ENCODE measurements around the gene ZC3H12A.

The ZC3H12A gene

GRCh38 chr1:37478890-37479254 is 4.5 kb downstream of the ZC3H12A start:
- DNase-seq (ENCODE audit: low spot score), result peak; percentile 59

DNA sequence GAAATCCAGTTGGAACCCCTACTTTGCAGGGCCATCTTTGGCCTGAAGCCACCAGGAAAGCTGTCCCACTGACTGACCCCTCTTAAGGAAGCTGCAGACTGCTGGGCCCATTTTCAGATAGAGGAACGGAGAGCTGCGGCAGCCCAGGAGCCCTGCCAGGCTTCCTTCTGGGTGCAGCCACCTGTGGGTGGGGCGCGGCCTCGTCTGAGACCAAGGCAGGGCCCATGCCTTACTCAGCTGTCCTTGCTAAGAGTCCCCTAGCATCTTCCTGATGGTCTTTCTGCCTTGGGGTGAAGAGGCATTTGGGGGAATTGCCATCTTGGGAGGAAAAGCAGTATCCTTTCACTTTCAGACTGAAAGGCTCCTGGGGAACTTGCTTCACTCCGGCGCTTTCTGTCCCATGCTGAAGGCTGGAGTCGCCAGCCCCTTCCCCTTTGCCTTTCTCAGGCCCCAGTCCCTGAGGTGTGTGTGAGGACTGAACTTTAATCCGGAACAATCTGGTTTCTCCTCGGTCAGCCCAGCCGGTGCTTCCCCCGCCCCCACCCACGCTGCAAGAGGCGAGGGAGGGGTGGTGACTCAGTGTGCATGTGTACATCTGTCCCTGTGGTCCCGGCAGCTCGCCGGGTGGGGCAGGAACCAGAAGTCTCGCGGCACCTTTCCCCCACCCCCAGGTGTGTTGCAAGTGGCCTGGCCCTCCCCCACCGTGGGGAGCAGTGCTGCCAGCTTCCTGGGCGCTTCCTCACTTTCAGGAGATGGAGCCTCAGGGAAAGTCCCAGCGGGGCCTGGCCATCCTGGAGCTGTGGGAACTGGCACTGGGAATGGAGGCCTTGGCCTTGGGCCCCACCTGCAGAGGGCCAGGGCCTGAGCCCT is 5.1 kb downstream of the ZC3H12A start:
- peak; percentile 93 for DNase-seq (ENCODE audit: low spot score)

DNA sequence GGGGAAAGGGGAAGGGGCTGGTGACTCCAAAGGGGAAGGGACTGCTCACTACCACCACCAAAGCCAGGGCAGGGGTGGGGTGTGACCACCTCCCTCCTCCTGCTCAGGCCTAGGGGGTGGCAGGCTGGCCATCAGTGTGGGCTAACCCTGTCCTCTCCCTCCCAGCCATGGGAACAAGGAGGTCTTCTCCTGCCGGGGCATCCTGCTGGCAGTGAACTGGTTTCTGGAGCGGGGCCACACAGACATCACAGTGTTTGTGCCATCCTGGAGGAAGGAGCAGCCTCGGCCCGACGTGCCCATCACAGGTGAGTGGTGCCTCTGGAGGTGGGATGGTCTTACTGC is 5.7 kb downstream of the ZC3H12A start:
- no peak for DNase-seq (ENCODE audit: low spot score)

DNA sequence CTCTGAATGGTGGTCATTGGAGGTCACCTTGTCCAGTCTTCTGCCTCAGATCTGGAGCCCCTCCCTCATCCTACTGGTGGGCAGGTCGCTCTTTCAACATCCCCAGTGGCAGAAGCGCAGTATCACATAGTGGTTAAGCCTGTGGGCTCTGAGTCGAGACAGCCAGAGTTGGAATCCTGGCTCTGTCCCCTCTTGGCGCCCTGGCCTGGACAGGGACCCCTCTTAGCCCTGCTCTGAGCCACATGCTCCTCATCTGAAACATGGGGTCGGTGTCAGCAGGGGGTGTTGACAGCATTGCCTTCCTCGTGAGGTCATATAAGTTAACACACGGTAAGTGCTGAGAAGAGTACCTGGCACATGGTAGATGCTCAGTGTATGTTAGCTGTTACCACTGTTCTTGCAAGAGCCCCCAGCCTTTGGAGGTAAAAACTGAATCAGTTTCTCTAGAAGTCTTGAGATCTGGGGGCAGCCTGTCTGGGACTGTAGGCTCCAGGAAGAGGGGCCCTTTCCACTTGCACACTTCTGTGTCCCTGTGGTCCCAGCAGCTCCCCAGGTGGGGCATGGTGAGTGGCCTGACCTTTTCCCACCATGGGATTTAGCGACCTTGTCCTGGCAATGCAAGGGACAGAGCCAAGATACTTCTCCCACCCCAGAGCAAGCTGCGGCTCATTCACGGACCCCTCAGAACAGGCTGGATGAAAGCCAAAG is 6.4 kb downstream of the ZC3H12A start:
- no peak for DNase-seq (ENCODE audit: low spot score)

DNA sequence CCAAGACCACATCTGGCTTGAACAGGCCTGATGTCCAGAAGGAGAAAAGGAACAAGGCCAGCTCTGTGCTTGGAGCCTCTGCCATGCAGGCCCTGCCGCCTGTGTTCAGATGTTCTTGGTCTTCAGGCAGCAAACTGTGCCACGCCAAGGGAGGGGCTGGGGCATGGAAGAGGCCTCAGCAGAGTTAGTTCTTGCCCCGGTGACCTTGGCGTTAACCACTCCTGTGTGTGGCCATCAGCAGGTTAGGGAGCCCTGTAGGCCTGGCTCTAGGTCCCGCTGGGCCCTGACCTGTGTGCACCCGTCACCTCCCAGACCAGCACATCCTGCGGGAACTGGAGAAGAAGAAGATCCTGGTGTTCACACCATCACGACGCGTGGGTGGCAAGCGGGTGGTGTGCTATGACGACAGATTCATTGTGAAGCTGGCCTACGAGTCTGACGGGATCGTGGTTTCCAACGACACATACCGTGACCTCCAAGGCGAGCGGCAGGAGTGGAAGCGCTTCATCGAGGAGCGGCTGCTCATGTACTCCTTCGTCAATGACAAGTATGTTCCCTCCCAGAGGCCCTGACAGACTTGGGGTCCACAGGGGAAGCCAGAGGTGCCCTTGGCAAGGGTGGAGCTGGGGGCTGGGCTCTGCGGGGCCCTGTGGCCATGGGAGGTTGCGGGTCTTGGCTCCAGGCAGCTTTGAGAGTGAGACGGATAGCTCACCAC is 7.1 kb downstream of the ZC3H12A start:
- no peak for DNase-seq (ENCODE audit: low spot score)

GRCh38 chr1:37482004-37482785 is 7.8 kb downstream of the ZC3H12A start:
- no peak for DNase-seq (ENCODE audit: low spot score)

DNA sequence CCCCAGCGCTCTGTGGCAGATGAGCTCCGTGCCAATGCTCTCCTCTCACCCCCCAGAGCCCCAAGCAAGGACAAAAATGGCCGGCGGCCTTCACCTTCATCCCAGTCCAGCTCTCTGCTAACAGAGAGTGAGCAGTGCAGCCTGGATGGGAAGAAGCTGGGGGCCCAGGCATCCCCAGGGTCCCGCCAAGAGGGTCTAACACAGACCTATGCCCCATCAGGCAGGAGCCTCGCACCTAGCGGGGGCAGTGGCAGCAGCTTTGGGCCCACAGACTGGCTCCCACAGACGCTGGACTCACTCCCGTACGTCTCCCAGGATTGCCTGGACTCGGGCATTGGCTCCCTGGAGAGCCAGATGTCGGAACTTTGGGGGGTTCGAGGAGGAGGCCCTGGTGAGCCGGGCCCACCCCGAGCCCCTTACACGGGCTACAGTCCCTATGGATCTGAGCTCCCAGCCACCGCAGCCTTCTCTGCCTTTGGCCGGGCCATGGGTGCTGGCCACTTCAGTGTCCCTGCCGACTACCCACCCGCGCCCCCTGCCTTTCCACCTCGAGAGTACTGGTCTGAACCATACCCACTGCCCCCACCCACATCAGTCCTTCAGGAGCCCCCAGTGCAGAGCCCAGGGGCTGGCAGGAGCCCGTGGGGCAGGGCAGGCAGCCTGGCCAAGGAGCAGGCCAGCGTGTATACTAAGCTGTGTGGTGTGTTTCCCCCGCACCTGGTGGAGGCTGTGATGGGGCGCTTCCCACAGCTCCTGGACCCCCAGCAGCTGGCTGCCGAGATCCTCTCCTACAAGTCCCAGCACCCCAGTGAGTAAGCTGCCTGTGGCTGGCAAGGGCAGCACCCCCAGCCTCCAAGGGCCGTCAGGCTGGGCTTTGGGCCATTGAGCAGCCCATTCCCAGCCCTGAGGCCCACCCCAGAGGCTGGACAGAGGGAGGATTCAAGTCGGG is 8.7 kb downstream of the ZC3H12A start:
- DNase-seq (ENCODE audit: low spot score), result no peak

- no peak for DNase-seq (ENCODE audit: low spot score)
These were observed 9.4 kb downstream of the ZC3H12A start for GRCh38 chr1:37483785-37484184.

DNA sequence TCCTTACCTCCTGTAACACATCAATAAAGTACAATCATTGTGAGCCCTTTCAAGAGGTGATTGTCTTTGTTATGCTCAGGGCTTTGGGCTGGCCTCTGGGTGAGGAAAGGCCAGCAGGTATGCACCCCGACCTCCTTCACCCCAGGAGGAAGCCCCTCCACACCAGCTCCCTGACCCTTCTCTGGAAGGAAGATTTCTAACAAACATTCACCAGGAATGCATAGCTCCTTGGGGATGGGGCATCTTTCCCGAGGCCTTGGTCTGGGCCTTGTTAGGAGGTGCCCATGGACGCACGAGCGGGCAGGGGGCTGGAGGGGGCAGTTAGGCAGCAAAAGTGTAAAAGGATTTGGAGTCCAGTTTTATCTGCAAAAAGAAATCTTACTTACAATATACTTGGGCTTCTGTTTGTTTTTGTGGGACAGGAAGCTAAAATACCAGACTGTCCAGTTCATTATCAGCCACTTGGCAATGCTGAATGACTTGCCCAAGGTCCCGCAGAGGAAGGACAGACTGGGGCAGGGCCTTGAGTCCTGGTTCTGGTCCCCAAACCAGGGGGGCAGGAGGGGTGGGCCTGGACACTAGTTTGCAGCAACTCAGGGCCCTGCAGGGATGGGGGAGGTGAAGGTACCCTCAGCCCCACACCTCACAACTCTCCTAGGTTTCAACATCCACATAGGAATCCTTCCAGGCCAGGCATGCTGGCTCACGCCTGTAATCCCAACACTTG is 10.1 kb downstream of the ZC3H12A start:
- no peak for DNase-seq (ENCODE audit: low spot score)

GRCh38 chr1:37485902-37486679 is 11.7 kb downstream of the ZC3H12A start:
- no peak for DNase-seq (ENCODE audit: low spot score)

DNA sequence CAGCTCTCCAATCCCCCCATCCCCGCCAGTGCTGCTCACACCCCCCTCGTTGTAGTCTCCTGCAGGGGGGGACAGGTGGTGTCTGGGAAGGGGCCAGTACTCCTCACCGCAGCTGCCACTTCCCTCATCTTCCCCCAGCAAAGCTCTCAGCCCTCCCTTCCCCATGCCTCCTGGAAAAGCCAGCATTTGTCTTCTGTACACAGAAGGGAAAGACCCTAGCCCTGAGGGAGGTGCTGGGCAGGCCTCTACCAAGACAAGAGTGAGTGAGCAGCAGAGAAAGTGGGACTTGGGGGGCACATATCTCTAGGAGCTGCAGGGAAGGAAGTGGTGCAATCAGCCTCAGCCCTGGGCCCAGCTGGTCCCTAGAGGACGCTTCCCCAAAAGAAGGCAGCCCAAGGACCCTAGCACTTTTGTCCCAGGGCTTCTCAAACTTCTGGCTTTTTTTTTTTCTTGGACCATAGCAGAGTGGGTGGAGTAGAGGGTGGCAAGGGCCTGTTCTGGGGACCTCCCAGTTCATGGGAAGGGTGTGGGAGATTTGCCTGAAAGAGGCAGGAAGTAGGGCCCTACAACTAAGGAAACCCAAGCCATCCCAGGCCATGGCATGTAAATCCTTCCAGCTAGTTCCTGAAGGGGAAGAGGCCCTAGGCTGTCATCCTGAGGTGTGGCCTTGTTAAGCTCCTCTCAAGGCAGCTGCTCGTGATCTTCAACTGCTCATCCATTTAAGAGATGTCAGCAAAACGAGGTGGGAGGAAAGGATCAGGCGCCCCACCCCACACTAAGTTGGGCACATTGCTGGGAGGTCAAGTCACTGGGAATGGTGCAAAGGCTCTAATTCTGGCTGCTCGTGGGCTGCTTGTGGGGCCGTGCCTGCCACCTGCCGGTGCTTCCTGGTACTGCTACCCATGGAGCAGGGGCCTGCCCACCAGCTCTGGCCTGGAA is 12.6 kb downstream of the ZC3H12A start:
- DNase-seq (ENCODE audit: low spot score), result peak; percentile 68

- no peak for DNase-seq (ENCODE audit: low spot score)
These were observed 13.2 kb downstream of the ZC3H12A start for GRCh38 chr1:37487619-37487984.

DNA sequence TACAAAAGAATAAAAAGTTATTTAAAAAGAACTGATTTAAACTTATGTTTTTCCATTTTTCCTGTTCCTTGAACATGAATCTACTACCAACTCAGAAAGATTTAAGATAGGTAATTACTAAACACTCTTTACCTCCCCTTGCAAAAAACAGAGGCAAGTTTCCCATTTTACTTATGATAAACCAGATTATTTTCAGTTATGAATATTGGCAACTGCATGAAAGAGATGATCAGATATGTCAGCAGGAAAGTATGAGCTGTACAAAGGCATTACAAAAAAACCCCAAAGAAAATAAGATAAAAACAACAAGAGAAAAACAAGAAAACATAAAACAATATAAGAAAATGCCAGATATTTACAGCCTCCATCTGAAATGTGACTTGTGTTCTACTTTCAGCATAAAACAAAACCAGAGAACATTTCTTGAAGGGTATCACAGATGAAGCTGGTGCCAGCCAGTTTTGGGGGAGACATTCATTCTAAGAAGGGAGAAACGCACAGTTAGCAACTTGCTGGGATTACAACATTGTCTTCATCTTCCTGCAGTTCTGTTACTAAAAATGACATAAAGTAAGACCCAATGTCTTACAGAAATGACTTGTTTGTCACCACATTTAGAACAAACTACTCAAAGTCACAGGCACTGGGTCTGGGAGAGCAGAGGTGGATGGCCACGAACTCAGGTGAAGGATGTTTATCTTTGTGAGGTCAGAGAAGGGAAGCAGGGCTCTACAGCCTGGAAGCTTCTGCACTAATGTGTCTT is 19.1 kb downstream of the ZC3H12A start:
- no peak for DNase-seq (ENCODE audit: low spot score)

DNA sequence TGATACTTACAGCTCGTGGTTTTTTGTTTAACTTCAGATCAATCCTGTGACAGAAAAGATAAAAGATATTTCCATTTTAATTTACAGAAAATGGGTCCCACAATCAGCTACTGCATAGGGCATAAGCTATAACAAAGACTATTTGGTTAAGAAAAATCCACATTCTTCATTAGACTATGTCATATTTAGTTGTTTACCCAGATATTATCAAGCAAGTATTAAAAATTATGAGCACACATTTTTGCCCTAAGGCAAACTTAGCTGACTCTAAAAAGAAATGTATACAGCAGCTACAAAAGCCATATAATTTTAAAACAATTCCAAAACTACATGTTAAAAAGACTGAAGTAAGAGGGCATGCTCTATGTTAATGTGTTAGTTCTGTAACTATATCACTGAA is 21.5 kb downstream of the ZC3H12A start:
- no peak for DNase-seq (ENCODE audit: low spot score)

DNA sequence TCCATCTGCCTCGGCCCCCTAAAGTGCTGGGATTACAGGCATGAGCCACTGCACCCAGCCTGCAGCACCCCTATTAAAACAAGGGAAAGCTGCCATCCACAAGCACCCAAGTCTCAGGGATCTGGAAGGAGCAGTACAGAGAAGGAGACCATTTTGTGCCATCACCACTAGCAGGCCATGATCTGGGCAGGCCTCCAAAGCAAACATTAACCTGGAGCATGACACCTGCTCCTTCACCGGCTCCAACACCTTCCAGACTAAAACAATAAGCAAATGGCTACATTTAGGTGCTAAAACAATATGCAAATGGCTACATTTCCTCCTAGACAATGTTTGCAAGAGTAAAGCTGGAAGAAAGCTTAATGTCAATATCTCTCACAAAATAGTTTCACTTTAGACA is 23.5 kb downstream of the ZC3H12A start:
- DNase-seq (ENCODE audit: low spot score), result no peak

- no peak for DNase-seq (ENCODE audit: low spot score)
These were observed 24.7 kb downstream of the ZC3H12A start for GRCh38 chr1:37498872-37499617.

GRCh38 chr1:37501661-37502060 is 27.3 kb downstream of the ZC3H12A start:
- no peak for DNase-seq (ENCODE audit: low spot score)

Measured in CD4-positive, alpha-beta T cell treated with Interleukin-6 at 100 ng/mL for 8 hours (primary cell).